CD4-positive, CD25-positive, alpha-beta regulatory T cell (primary cell): ENCODE data around the gene NUMB. TPM values are rescaled to one million over a fixed set of nuclear protein-coding genes. Genes with fewer than 3 reads are reported as not detected.

Experiments used
- ATAC-seq, 2 donors: fragments of 150-1000 bp; cut with Tn5 transposase; one replicate each; pipeline ENCODE4 v1.10.0; 2021; ENCODE audit warnings: low read depth in 2 of 2, moderate number of reproducible peaks in 2 of 2, moderate library complexity in 1 of 2
- DNase-seq, 3 donors: peaks; one replicate each; pipeline versions ENCODE4 v3.0.0 to v3.0.0-alpha.2; 2012 to 2022; ENCODE audit warnings: mixed read lengths in 1 of 3
- H3K27ac ChIP-seq: one replicate; pipeline ENCODE4 v1.7.0; 2013; ENCODE audit warnings: mild to moderate bottlenecking, low read length; ENCODE audit not compliant: insufficient read depth, poor library complexity, severe bottlenecking
- H3K27me3 ChIP-seq: one replicate; pipeline ENCODE4 v1.7.0; 2013; ENCODE audit warnings: low read length; ENCODE audit not compliant: control insufficient read depth, insufficient read depth
- H3K36me3 ChIP-seq: one replicate; pipeline ENCODE4 v1.7.0; 2013; ENCODE audit warnings: mild to moderate bottlenecking, low read length, moderate library complexity; ENCODE audit not compliant: control insufficient read depth, insufficient read depth
- H3K4me1 ChIP-seq: 2 replicates; pipeline ENCODE4 v1.7.0; 2013; ENCODE audit warnings: mild to moderate bottlenecking, low read length; ENCODE audit not compliant: insufficient read depth, control insufficient read depth, poor library complexity, severe bottlenecking
- H3K4me3 ChIP-seq: one replicate; pipeline ENCODE4 v1.7.0; 2013; ENCODE audit warnings: low read depth, mild to moderate bottlenecking, low read length, moderate library complexity
- H3K9me3 ChIP-seq, 2 experiments: 1 replicate in 1 of 2; 2 replicates in 1 of 2; pipeline ENCODE4 v1.7.0; 2013; ENCODE audit warnings: low read length in 2 of 2, mild to moderate bottlenecking in 1 of 2, moderate library complexity in 1 of 2; ENCODE audit not compliant: control insufficient read depth in 2 of 2
- H3K27ac Mint-ChIP-seq, 3 donors: one replicate each; pipeline ENCODE4 v1.8.0; 2020 to 2022; ENCODE audit warnings: mild to moderate bottlenecking in 3 of 3, mixed read lengths in 3 of 3, moderate library complexity in 2 of 3
- H3K27me3 Mint-ChIP-seq: one replicate; pipeline ENCODE4 v1.8.0; 2022; ENCODE audit warnings: mild to moderate bottlenecking, mixed read lengths
- H3K36me3 Mint-ChIP-seq: one replicate; pipeline ENCODE4 v1.8.0; 2020; ENCODE audit warnings: mixed read lengths
- H3K4me1 Mint-ChIP-seq, 4 donors: one replicate each; pipeline ENCODE4 v1.8.0; 2020 to 2022; ENCODE audit warnings: mixed read lengths in 4 of 4, mild to moderate bottlenecking in 1 of 4
- H3K4me3 Mint-ChIP-seq, 4 donors: one replicate each; pipeline ENCODE4 v1.8.0; 2020 to 2022; ENCODE audit warnings: mild to moderate bottlenecking in 4 of 4, mixed read lengths in 4 of 4, moderate library complexity in 3 of 4
- H3K9me3 Mint-ChIP-seq, 7 donors: one replicate each; pipeline ENCODE4 v1.8.0; 2020 to 2022; ENCODE audit warnings: mixed read lengths in 7 of 7, mild to moderate bottlenecking in 3 of 7, moderate library complexity in 2 of 7
- polyA plus RNA-seq, 4 donors: library from polyadenylated mRNA; unstranded; fragments of 300-500 nt; fragmentation: Illumina TruSeq; gene quantifications; one replicate each; pipeline ENCODE4 v1.2.3, GENCODE V29; 2021
- total RNA-seq: library from RNA; stranded (reverse); gene quantifications from one replicate; pipeline ENCODE4 v1.2.3, GENCODE V29; 2022

The NUMB gene
- total and polyA plus RNA-seq, 5 donors from 2014 or later, result 28.8 to 53.2 (median 32.9) TPM

GRCh38 chr14:73262427-73263183 lies 195.7 kb downstream of the NUMB start:
- DNase-seq, result no peak
- Mint-ChIP-seq H3K4me1 (peaks cover 0 to 3% (median 0%) of the 10 kb centered on the region in 4 donors), H3K9me3 (peaks cover 0 to 1% (median 0%) of the 10 kb centered on the region in 7 donors)

GRCh38 chr14:73261520-73262426 lies 196.6 kb downstream of the NUMB start:
- H3K9me3 ChIP-seq, result no peaks in the 10 kb centered on the region
- H3K4me3 Mint-ChIP-seq, result no peak overlapping the region
- H3K4me1 Mint-ChIP-seq, result peaks cover 0 to 3% (median 0%) of the 10 kb centered on the region in 4 donors
- peaks cover 4% of the 10 kb centered on the region for H3K27me3 Mint-ChIP-seq
- H3K27ac Mint-ChIP-seq, result no peak overlapping the region
- H3K36me3 ChIP-seq, result no peaks in the 10 kb centered on the region
- ATAC-seq, result no peak
- H3K27ac ChIP-seq, result no peak overlapping the region
- H3K4me3 ChIP-seq, result no peak overlapping the region
- no peaks in the 10 kb centered on the region for H3K27me3 ChIP-seq
- H3K9me3 Mint-ChIP-seq, result peaks cover 0 to 1% (median 0%) of the 10 kb centered on the region in 7 donors
- no peaks in the 10 kb centered on the region for H3K36me3 Mint-ChIP-seq
- H3K4me1 ChIP-seq, result no peaks in the 10 kb centered on the region
- DNase-seq, result no peak

More at GRCh38 chr14:73262427-73263183, 195.7 kb downstream of the NUMB start:
- Mint-ChIP-seq H3K4me3 (no peak overlapping the region), H3K27ac (no peak overlapping the region), H3K27me3 (peaks cover 4% of the 10 kb centered on the region), H3K36me3 (no peaks in the 10 kb centered on the region)
- H3K4me3 ChIP-seq, result no peak overlapping the region
- H3K27me3 ChIP-seq, result no peaks in the 10 kb centered on the region
- H3K36me3 ChIP-seq, result no peaks in the 10 kb centered on the region
- ATAC-seq, result no peak
- H3K9me3 ChIP-seq, result no peaks in the 10 kb centered on the region
- H3K4me1 ChIP-seq, result no peaks in the 10 kb centered on the region
- H3K27ac ChIP-seq, result no peak overlapping the region

GRCh38 chr14:73261075-73261474 lies 197.3 kb downstream of the NUMB start:
- H3K4me1 ChIP-seq, result no peaks in the 10 kb centered on the region
- H3K36me3 Mint-ChIP-seq, result no peaks in the 10 kb centered on the region
- no peak for DNase-seq

GRCh38 chr14:73260574-73260973 lies 197.8 kb downstream of the NUMB start:
- Mint-ChIP-seq H3K27ac (no peak overlapping the region), H3K4me1 (peaks cover 0 to 3% (median 0%) of the 10 kb centered on the region in 4 donors), H3K36me3 (no peaks in the 10 kb centered on the region), H3K27me3 (peaks cover 4% of the 10 kb centered on the region), H3K9me3 (peaks cover 0 to 1% (median 0%) of the 10 kb centered on the region in 7 donors), H3K4me3 (no peak overlapping the region)
- no peak for DNase-seq
- no peaks in the 10 kb centered on the region for H3K9me3 ChIP-seq
- H3K27ac ChIP-seq, result no peak overlapping the region
- H3K4me1 ChIP-seq, result no peaks in the 10 kb centered on the region
- ATAC-seq, result no peak
- H3K36me3 ChIP-seq, result no peaks in the 10 kb centered on the region
- no peak overlapping the region for H3K4me3 ChIP-seq
- no peaks in the 10 kb centered on the region for H3K27me3 ChIP-seq

More at GRCh38 chr14:73261075-73261474, 197.3 kb downstream of the NUMB start:
- no peaks in the 10 kb centered on the region for H3K27me3 ChIP-seq
- no peaks in the 10 kb centered on the region for H3K36me3 ChIP-seq
- H3K4me3 Mint-ChIP-seq, result no peak overlapping the region
- no peaks in the 10 kb centered on the region for H3K9me3 ChIP-seq
- no peak for ATAC-seq
- peaks cover 4% of the 10 kb centered on the region for H3K27me3 Mint-ChIP-seq
- H3K4me3 ChIP-seq, result no peak overlapping the region
- no peak overlapping the region for H3K27ac ChIP-seq
- peaks cover 0 to 1% (median 0%) of the 10 kb centered on the region in 7 donors for H3K9me3 Mint-ChIP-seq
- no peak overlapping the region for H3K27ac Mint-ChIP-seq
- H3K4me1 Mint-ChIP-seq, result peaks cover 0 to 3% (median 0%) of the 10 kb centered on the region in 4 donors

- Histone ChIP-seq H3K9me3 (no peaks in the 10 kb centered on the region), H3K4me1 (no peaks in the 10 kb centered on the region), H3K4me3 (no peak overlapping the region), H3K27ac (no peak overlapping the region), H3K36me3 (no peaks in the 10 kb centered on the region), H3K27me3 (no peaks in the 10 kb centered on the region)
- ATAC-seq (no peak), DNase-seq (no peak)
- peaks cover 0 to 1% (median 0%) of the 10 kb centered on the region in 7 donors for H3K9me3 Mint-ChIP-seq
- no peak overlapping the region for H3K4me3 Mint-ChIP-seq
- peaks cover 4% of the 10 kb centered on the region for H3K27me3 Mint-ChIP-seq
- H3K4me1 Mint-ChIP-seq, result peaks cover 0 to 3% (median 0%) of the 10 kb centered on the region in 4 donors
- H3K36me3 Mint-ChIP-seq, result no peaks in the 10 kb centered on the region
- H3K27ac Mint-ChIP-seq, result no peak overlapping the region
These were observed 198.5 kb downstream of the NUMB start for GRCh38 chr14:73259837-73260236.

- H3K27me3 ChIP-seq, result no peaks in the 10 kb centered on the region
- no peak overlapping the region for H3K4me3 Mint-ChIP-seq
- peaks cover 0 to 3% (median 0%) of the 10 kb centered on the region in 4 donors for H3K4me1 Mint-ChIP-seq
- H3K4me3 ChIP-seq, result no peak overlapping the region
- no peaks in the 10 kb centered on the region for H3K36me3 ChIP-seq
- no peaks in the 10 kb centered on the region for H3K9me3 ChIP-seq
- no peak overlapping the region for H3K27ac Mint-ChIP-seq
- no peaks in the 10 kb centered on the region for H3K36me3 Mint-ChIP-seq
- H3K27ac ChIP-seq, result no peak overlapping the region
- peaks cover 4% of the 10 kb centered on the region for H3K27me3 Mint-ChIP-seq
- no peaks in the 10 kb centered on the region for H3K9me3 Mint-ChIP-seq
- ATAC-seq (no peak), DNase-seq (no peak)
- no peaks in the 10 kb centered on the region for H3K4me1 ChIP-seq
These were observed 199.3 kb downstream of the NUMB start for GRCh38 chr14:73258845-73259611.

- H3K27me3 ChIP-seq, result no peaks in the 10 kb centered on the region
- no peaks in the 10 kb centered on the region for H3K9me3 ChIP-seq
- Mint-ChIP-seq H3K27ac (no peak overlapping the region), H3K4me3 (no peak overlapping the region), H3K36me3 (no peaks in the 10 kb centered on the region), H3K27me3 (peaks cover 4% of the 10 kb centered on the region), H3K4me1 (peaks cover 0 to 3% (median 0%) of the 10 kb centered on the region in 4 donors), H3K9me3 (no peaks in the 10 kb centered on the region)
- H3K27ac ChIP-seq, result no peak overlapping the region
- DNase-seq, result no peak
- H3K4me3 ChIP-seq, result no peak overlapping the region
- no peaks in the 10 kb centered on the region for H3K36me3 ChIP-seq
- ATAC-seq, result no peak
- no peaks in the 10 kb centered on the region for H3K4me1 ChIP-seq
These were observed 200.3 kb downstream of the NUMB start for GRCh38 chr14:73258076-73258475.
